Activated CD4-positive, CD25-positive, alpha-beta regulatory T cell treated with anti-CD3 and anti-CD28 coated beads, Interleukin-2, amount 50 U/mL, for 24 hours (primary cell): ENCODE results near the gene TAOK3.
"Not testable (repeated sequence)": the region's sequence is repeated elsewhere in the genome, so short reads cannot be mapped to it uniquely, and the experiment has no call there.

Experiments
- ATAC-seq, 2 donors: fragments of 150-1000 bp; cut with Tn5 transposase; one replicate each; pipeline ENCODE4 v1.10.0; 2021; ENCODE audit warnings: mild to moderate bottlenecking in 1 of 2, moderate library complexity in 1 of 2

The TAOK3 gene

GRCh38 chr12:118372541-118373495 lies at the start of gene TAOK3:
Gene TAOK3, minus strand, starts transcription at chr12:118372907. Its CDS starts 117,340 bp downstream, at chr12:118255567.
- peak; percentile 88 to 89 for ATAC-seq

GRCh38 chr12:118420673-118421072 lies 48.0 kb upstream of the TAOK3 start:
- no peak for ATAC-seq

GRCh38 chr12:118418385-118419057 lies 45.8 kb upstream of the TAOK3 start:
- ATAC-seq, result no peak

GRCh38 chr12:118417942-118418341 lies 45.2 kb upstream of the TAOK3 start:
- no peak for ATAC-seq

- ATAC-seq, result no peak
Measured at GRCh38 chr12:118409834-118410233, 37.1 kb upstream of the TAOK3 start.

GRCh38 chr12:118408241-118408640 lies 35.5 kb upstream of the TAOK3 start:
- not testable (repeated sequence) for ATAC-seq

- peak; percentile 46 to 66 for ATAC-seq
Measured at GRCh38 chr12:118404876-118405521, 32.3 kb upstream of the TAOK3 start.

- no peak for ATAC-seq
Measured at GRCh38 chr12:118402251-118402650, 29.5 kb upstream of the TAOK3 start.

GRCh38 chr12:118398940-118399339 lies 26.2 kb upstream of the TAOK3 start:
- no peak for ATAC-seq

GRCh38 chr12:118398524-118398923 lies 25.8 kb upstream of the TAOK3 start:
- no peak for ATAC-seq

GRCh38 chr12:118397708-118398440 lies 25.2 kb upstream of the TAOK3 start:
- ATAC-seq, result no peak

GRCh38 chr12:118391836-118392235 lies 19.1 kb upstream of the TAOK3 start:
- no peak for ATAC-seq

GRCh38 chr12:118391424-118391823 lies 18.7 kb upstream of the TAOK3 start:
- no peak for ATAC-seq

- no peak for ATAC-seq
Measured at GRCh38 chr12:118377884-118378470, 5.3 kb upstream of the TAOK3 start.

- no peak for ATAC-seq
Measured at GRCh38 chr12:118377021-118377883, 4.5 kb upstream of the TAOK3 start.

GRCh38 chr12:118376089-118377020 lies 3.6 kb upstream of the TAOK3 start, which contains the start of gene SUDS3:
Gene SUDS3, plus strand, starts transcription at chr12:118376555. Its CDS starts 137 bp downstream, at chr12:118376692.
- ATAC-seq, result peak; percentile 23 to 25

- ATAC-seq, result no peak
Measured at GRCh38 chr12:118375348-118375747, 2.6 kb upstream of the TAOK3 start.

GRCh38 chr12:118374909-118375308 lies 2.2 kb upstream of the TAOK3 start:
- ATAC-seq, result no peak

- no peak for ATAC-seq
Measured at GRCh38 chr12:118374126-118374725, 1.5 kb upstream of the TAOK3 start.
